Spleen (tissue), 7 donors: ENCODE results near the gene CD58.
"Not testable (repeated sequence)": the region's sequence is repeated elsewhere in the genome, so short reads cannot be mapped to it uniquely, and the experiment has no call there.

Experiments
- POLR2A ChIP-seq, 3 donors: fragments of 450-650 bp; IDR thresholded peaks; one replicate each; pipeline ENCODE4 v1.5.1; 2017; ENCODE audit warnings: antibody characterized with exemption in 3 of 3, mild to moderate bottlenecking in 1 of 3
- POLR2AphosphoS5 ChIP-seq, 3 donors: sonication (generic); formaldehyde crosslinking; IDR thresholded peaks; one replicate each; pipeline ENCODE4 v1.5.1; 2017; ENCODE audit warnings: antibody characterized with exemption in 3 of 3
- TF ChIP-seq, protein P1 (sequence below), 11 experiments: fragments of 200-600 bp in 7 of 11; fragments of 450-650 bp in 4 of 11; sonication (generic) in 4 of 11; IDR thresholded peaks in 8 of 11; conservative IDR thresholded peaks in 3 of 11; 1 replicate in 7 of 11; 2 replicates in 4 of 11; pipeline versions ENCODE4 v1.4.0 to v1.8.0; 2016 to 2021; ENCODE audit warnings: antibody characterized with exemption in 11 of 11, inconsistent platforms in 4 of 11, mild to moderate bottlenecking in 1 of 11
- donor health status: DM: no; HTN: no; CAD: no; lungs with moderate emphysema.
- donor health status: DM: no; HTN: no; CAD: no.
- donor health status: DM: no; HTN: no; CAD: no.

DNA sequence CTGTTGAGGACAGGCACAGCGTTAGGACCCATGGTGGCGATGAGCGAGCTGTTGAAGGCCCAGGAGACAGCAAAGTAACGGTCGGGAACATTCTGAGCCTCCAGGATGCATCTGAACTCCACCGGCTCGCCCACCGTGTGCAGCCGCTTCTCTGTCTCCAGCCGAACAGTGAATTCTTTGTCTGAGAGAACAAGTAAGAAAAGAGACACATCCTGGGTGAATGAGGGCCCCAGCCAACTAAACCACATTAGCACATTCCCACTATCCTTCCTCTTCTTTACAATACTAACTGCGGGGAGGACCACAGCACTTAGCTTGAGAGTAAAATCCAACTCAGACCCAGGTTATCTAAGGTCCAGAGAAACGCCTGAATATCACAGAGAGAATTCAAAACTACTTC is 37.3 kb upstream of the CD58 start:
- TF ChIP-seq, protein P1, sequence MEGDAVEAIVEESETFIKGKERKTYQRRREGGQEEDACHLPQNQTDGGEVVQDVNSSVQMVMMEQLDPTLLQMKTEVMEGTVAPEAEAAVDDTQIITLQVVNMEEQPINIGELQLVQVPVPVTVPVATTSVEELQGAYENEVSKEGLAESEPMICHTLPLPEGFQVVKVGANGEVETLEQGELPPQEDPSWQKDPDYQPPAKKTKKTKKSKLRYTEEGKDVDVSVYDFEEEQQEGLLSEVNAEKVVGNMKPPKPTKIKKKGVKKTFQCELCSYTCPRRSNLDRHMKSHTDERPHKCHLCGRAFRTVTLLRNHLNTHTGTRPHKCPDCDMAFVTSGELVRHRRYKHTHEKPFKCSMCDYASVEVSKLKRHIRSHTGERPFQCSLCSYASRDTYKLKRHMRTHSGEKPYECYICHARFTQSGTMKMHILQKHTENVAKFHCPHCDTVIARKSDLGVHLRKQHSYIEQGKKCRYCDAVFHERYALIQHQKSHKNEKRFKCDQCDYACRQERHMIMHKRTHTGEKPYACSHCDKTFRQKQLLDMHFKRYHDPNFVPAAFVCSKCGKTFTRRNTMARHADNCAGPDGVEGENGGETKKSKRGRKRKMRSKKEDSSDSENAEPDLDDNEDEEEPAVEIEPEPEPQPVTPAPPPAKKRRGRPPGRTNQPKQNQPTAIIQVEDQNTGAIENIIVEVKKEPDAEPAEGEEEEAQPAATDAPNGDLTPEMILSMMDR (IDR thresholded peaks at IDR 0.05 in 8 of 11, conservative IDR thresholded peaks at IDR 0.05 in 3 of 11) = not testable (repeated sequence)
- TF ChIP-seq POLR2A, POLR2AphosphoS5 (IDR thresholded peaks at IDR 0.05): not testable (repeated sequence)
